ENCODE results near the gene AIF1.
A peak's percentile ranks its signal among the peaks of the same experiment; 100 is the strongest.

AIF1 gene

GRCh38 chr6:31578184-31579118 is 36.6 kb upstream of the AIF1 start:
- H3K4ac ChIP-seq (ENCODE audit: low read depth, low read length), result no peak overlapping the region
- no peaks in the 10 kb centered on the region for H3K9me3 ChIP-seq (ENCODE audit: insufficient read depth, low read depth, low read length)
- H3K23ac ChIP-seq (ENCODE audit: low read length), result no peak overlapping the region
- no CpG with 5 or more reads among the region's 12 CpGs for WGBS (ENCODE audit: extremely low coverage, insufficient coverage, insufficient read length)
- H3K79me2 ChIP-seq (ENCODE audit: control insufficient read depth, insufficient read depth, low read length, poor library complexity), result peaks cover 6% of the 10 kb centered on the region
- H4K12ac ChIP-seq (ENCODE audit: low read depth, low read length), result no peak overlapping the region
- no peak overlapping the region for H3K18ac ChIP-seq (ENCODE audit: low read length)
- peak overlapping the region; percentile 73 for H3K27ac ChIP-seq (ENCODE audit: low read depth, low read length)
- H3K27me3 ChIP-seq (ENCODE audit: insufficient read depth, low read length), result no peaks in the 10 kb centered on the region
- H3K4me3 ChIP-seq (ENCODE audit: low read depth, low read length), result no peak overlapping the region
- no peaks in the 10 kb centered on the region for H3K36me3 ChIP-seq (ENCODE audit: control insufficient read depth in 1 of 2, insufficient read depth in 2 of 2, low read length in 2 of 2)
- no peak overlapping the region for H2AFZ ChIP-seq (ENCODE audit: insufficient read depth, low read length, poor library complexity)
- H3K14ac ChIP-seq (ENCODE audit: low read length), result peak overlapping the region; percentile 12
- H2AK5ac ChIP-seq (ENCODE audit: low read length), result no peak overlapping the region
- peaks cover 58 to 65% of the 10 kb centered on the region in 2 experiments for H3K4me1 ChIP-seq (ENCODE audit: control insufficient read depth in 1 of 2, insufficient read depth in 2 of 2, low read length in 2 of 2)
- peak overlapping the region; percentile 20 for H3K4me2 ChIP-seq (ENCODE audit: low read length)
- H2BK120ac ChIP-seq (ENCODE audit: insufficient read depth, low read length, poor library complexity), result peak overlapping the region; percentile 78
- peak overlapping the region; percentile 60 for H2BK12ac ChIP-seq (ENCODE audit: low read length)
- H4K91ac ChIP-seq (ENCODE audit: low read depth, low read length), result peak overlapping the region; percentile 64
- no peak overlapping the region for H3K9ac ChIP-seq (ENCODE audit: low read length)
- peak overlapping the region; percentile 68 for H2BK5ac ChIP-seq (ENCODE audit: low read depth, low read length, poor library complexity)
- H3K79me1 ChIP-seq (ENCODE audit: low read length), result peaks cover 47% of the 10 kb centered on the region
- DNase-seq, result peak; percentile 77 to 81
- H4K8ac ChIP-seq (ENCODE audit: low read depth, low read length), result no peak overlapping the region

GRCh38 chr6:31579119-31579505 is 35.9 kb upstream of the AIF1 start:
- no CpG with 5 or more reads among the region's 3 CpGs for WGBS (ENCODE audit: extremely low coverage, insufficient coverage, insufficient read length)
- peak overlapping the region; percentile 14 for H2AK5ac ChIP-seq (ENCODE audit: low read length)

GRCh38 chr6:31579546-31580437 is 35.2 kb upstream of the AIF1 start:
- H4K8ac ChIP-seq (ENCODE audit: low read depth, low read length), result no peak overlapping the region
- no peaks in the 10 kb centered on the region for H3K27me3 ChIP-seq (ENCODE audit: insufficient read depth, low read length)
- peaks cover 6% of the 10 kb centered on the region for H3K79me2 ChIP-seq (ENCODE audit: control insufficient read depth, insufficient read depth, low read length, poor library complexity)
- H2AK5ac ChIP-seq (ENCODE audit: low read length), result peak overlapping the region; percentile 3
- H2BK5ac ChIP-seq (ENCODE audit: low read depth, low read length, poor library complexity), result no peak overlapping the region
- H3K14ac ChIP-seq (ENCODE audit: low read length), result no peak overlapping the region
- no peak for DNase-seq
- WGBS (ENCODE audit: extremely low coverage, insufficient coverage, insufficient read length), result no CpG with 5 or more reads among the region's 8 CpGs
- H3K27ac ChIP-seq (ENCODE audit: low read depth, low read length), result no peak overlapping the region
- H2AFZ ChIP-seq (ENCODE audit: insufficient read depth, low read length, poor library complexity), result no peak overlapping the region
- no peak overlapping the region for H3K4me3 ChIP-seq (ENCODE audit: low read depth, low read length)
- H3K36me3 ChIP-seq (ENCODE audit: control insufficient read depth in 1 of 2, insufficient read depth in 2 of 2, low read length in 2 of 2), result no peaks in the 10 kb centered on the region
- peak overlapping the region; percentile 63 for H3K4me2 ChIP-seq (ENCODE audit: low read length)
- H3K79me1 ChIP-seq (ENCODE audit: low read length), result peaks cover 39% of the 10 kb centered on the region
- no peaks in the 10 kb centered on the region for H3K9me3 ChIP-seq (ENCODE audit: insufficient read depth, low read depth, low read length)
- no peak overlapping the region for H3K18ac ChIP-seq (ENCODE audit: low read length)
- H4K12ac ChIP-seq (ENCODE audit: low read depth, low read length), result no peak overlapping the region
- H2BK12ac ChIP-seq (ENCODE audit: low read length), result peak overlapping the region; percentile 94
- no peak overlapping the region for H3K4ac ChIP-seq (ENCODE audit: low read depth, low read length)
- peaks cover 47 to 53% of the 10 kb centered on the region in 2 experiments for H3K4me1 ChIP-seq (ENCODE audit: control insufficient read depth in 1 of 2, insufficient read depth in 2 of 2, low read length in 2 of 2)
- H4K91ac ChIP-seq (ENCODE audit: low read depth, low read length), result peak overlapping the region; percentile 31
- H3K9ac ChIP-seq (ENCODE audit: low read length), result no peak overlapping the region
- H3K23ac ChIP-seq (ENCODE audit: low read length), result no peak overlapping the region
- H2BK120ac ChIP-seq (ENCODE audit: insufficient read depth, low read length, poor library complexity), result no peak overlapping the region

More at GRCh38 chr6:31579119-31579505, 35.9 kb upstream of the AIF1 start:
- no peak overlapping the region for H3K23ac ChIP-seq (ENCODE audit: low read length)
- H3K27me3 ChIP-seq (ENCODE audit: insufficient read depth, low read length), result no peaks in the 10 kb centered on the region
- peaks cover 45% of the 10 kb centered on the region for H3K79me1 ChIP-seq (ENCODE audit: low read length)
- no peak overlapping the region for H3K4me3 ChIP-seq (ENCODE audit: low read depth, low read length)
- H4K91ac ChIP-seq (ENCODE audit: low read depth, low read length), result peak overlapping the region; percentile 23
- H3K9ac ChIP-seq (ENCODE audit: low read length), result no peak overlapping the region
- DNase-seq, result no peak
- H2BK120ac ChIP-seq (ENCODE audit: insufficient read depth, low read length, poor library complexity), result peak overlapping the region; percentile 44
- peak overlapping the region; percentile 66 for H3K27ac ChIP-seq (ENCODE audit: low read depth, low read length)
- no peaks in the 10 kb centered on the region for H3K9me3 ChIP-seq (ENCODE audit: insufficient read depth, low read depth, low read length)
- H3K4ac ChIP-seq (ENCODE audit: low read depth, low read length), result no peak overlapping the region
- no peak overlapping the region for H3K18ac ChIP-seq (ENCODE audit: low read length)
- no peak overlapping the region for H3K4me2 ChIP-seq (ENCODE audit: low read length)
- peak overlapping the region; percentile 68 for H2BK5ac ChIP-seq (ENCODE audit: low read depth, low read length, poor library complexity)
- peaks cover 6% of the 10 kb centered on the region for H3K79me2 ChIP-seq (ENCODE audit: control insufficient read depth, insufficient read depth, low read length, poor library complexity)
- H2AFZ ChIP-seq (ENCODE audit: insufficient read depth, low read length, poor library complexity), result no peak overlapping the region
- peaks cover 53 to 60% of the 10 kb centered on the region in 2 experiments for H3K4me1 ChIP-seq (ENCODE audit: control insufficient read depth in 1 of 2, insufficient read depth in 2 of 2, low read length in 2 of 2)
- no peak overlapping the region for H4K12ac ChIP-seq (ENCODE audit: low read depth, low read length)
- H2BK12ac ChIP-seq (ENCODE audit: low read length), result peak overlapping the region; percentile 60
- peak overlapping the region; percentile 20 for H3K14ac ChIP-seq (ENCODE audit: low read length)
- H3K36me3 ChIP-seq (ENCODE audit: control insufficient read depth in 1 of 2, insufficient read depth in 2 of 2, low read length in 2 of 2), result no peaks in the 10 kb centered on the region
- H4K8ac ChIP-seq (ENCODE audit: low read depth, low read length), result no peak overlapping the region

- H4K91ac ChIP-seq (ENCODE audit: low read depth, low read length), result peak overlapping the region; percentile 87
- H2BK5ac ChIP-seq (ENCODE audit: low read depth, low read length, poor library complexity), result peak overlapping the region; percentile 13
- H4K12ac ChIP-seq (ENCODE audit: low read depth, low read length), result peak overlapping the region; percentile 73
- H4K8ac ChIP-seq (ENCODE audit: low read depth, low read length), result peak overlapping the region; percentile 90
- H3K27me3 ChIP-seq (ENCODE audit: insufficient read depth, low read length), result no peaks in the 10 kb centered on the region
- H3K4me3 ChIP-seq (ENCODE audit: low read depth, low read length), result peak overlapping the region; percentile 57
- no CpG with 5 or more reads among the region's 11 CpGs for WGBS (ENCODE audit: extremely low coverage, insufficient coverage, insufficient read length)
- H2BK12ac ChIP-seq (ENCODE audit: low read length), result peak overlapping the region; percentile 94
- H3K27ac ChIP-seq (ENCODE audit: low read depth, low read length), result no peak overlapping the region
- H3K23ac ChIP-seq (ENCODE audit: low read length), result no peak overlapping the region
- H3K4ac ChIP-seq (ENCODE audit: low read depth, low read length), result peak overlapping the region; percentile 62
- peak overlapping the region; percentile 83 for H3K14ac ChIP-seq (ENCODE audit: low read length)
- no peaks in the 10 kb centered on the region for H3K36me3 ChIP-seq (ENCODE audit: control insufficient read depth in 1 of 2, insufficient read depth in 2 of 2, low read length in 2 of 2)
- no peak for DNase-seq
- H2AFZ ChIP-seq (ENCODE audit: insufficient read depth, low read length, poor library complexity), result peak overlapping the region; percentile 75
- H3K9ac ChIP-seq (ENCODE audit: low read length), result no peak overlapping the region
- peaks cover 6% of the 10 kb centered on the region for H3K79me2 ChIP-seq (ENCODE audit: control insufficient read depth, insufficient read depth, low read length, poor library complexity)
- H3K18ac ChIP-seq (ENCODE audit: low read length), result peak overlapping the region; percentile 86
- H2AK5ac ChIP-seq (ENCODE audit: low read length), result peak overlapping the region; percentile 77
- H3K79me1 ChIP-seq (ENCODE audit: low read length), result peaks cover 34% of the 10 kb centered on the region
- H3K9me3 ChIP-seq (ENCODE audit: insufficient read depth, low read depth, low read length), result no peaks in the 10 kb centered on the region
- peak overlapping the region; percentile 88 for H2BK120ac ChIP-seq (ENCODE audit: insufficient read depth, low read length, poor library complexity)
- peak overlapping the region; percentile 63 for H3K4me2 ChIP-seq (ENCODE audit: low read length)
- peaks cover 41 to 48% of the 10 kb centered on the region in 2 experiments for H3K4me1 ChIP-seq (ENCODE audit: control insufficient read depth in 1 of 2, insufficient read depth in 2 of 2, low read length in 2 of 2)
These were observed 34.6 kb upstream of the AIF1 start for GRCh38 chr6:31580438-31580740.
